SK-N-SH (cell line): ENCODE results near the gene GAGE1. TPM values are rescaled to one million over a fixed set of nuclear protein-coding genes. Genes with fewer than 3 reads are reported as not detected.

Experiments used
- CTCF ChIA-PET: fragments of 300-600, 350-600 bp; formaldehyde crosslinking; extraction: SDS; loops from one replicate; lab custom pipeline; 2021; lab: Yijun Ruan, JAX
- POLR2A ChIA-PET: fragments of 350-600 bp; sonication (Branson Sonifier 250); formaldehyde crosslinking; extraction: SDS; loops from one replicate; lab custom pipeline; 2020; ENCODE audit warnings: antibody characterized with exemption, inconsistent platforms; lab: Yijun Ruan, JAX
- DNase-seq: peaks from one replicate; pipeline ENCODE4 v3.0.0; 2012
- H2AFZ ChIP-seq: fragments of 200-600 bp; sonication (generic); 2 replicates; pipeline ENCODE4 v1.8.1; 2016; ENCODE audit warnings: antibody characterized with exemption, mild to moderate bottlenecking, low read depth
- H3F3A ChIP-seq: fragments of 200-600 bp; sonication (generic); replicated peaks from 2 replicates; pipeline ENCODE3; 2016; ENCODE audit warnings: antibody characterized with exemption, mild to moderate bottlenecking; ENCODE audit not compliant: insufficient read depth
- H3K27ac ChIP-seq, 2 experiments: fragments of 200-500 bp in 1 of 2; fragments of 200-600 bp in 1 of 2; sonication (Bioruptor generic) in 1 of 2; sonication (generic), shearing (Covaris generic) in 1 of 2; 2 replicates each; pipeline versions ENCODE4 v1.5.1 to v1.6.1; 2014 to 2016; ENCODE audit warnings: low read depth in 2 of 2, inconsistent platforms in 1 of 2, low read length in 1 of 2, mild to moderate bottlenecking in 1 of 2, mixed read lengths in 1 of 2
- H3K27me3 ChIP-seq: fragments of 200-600 bp; sonication (generic), shearing (Covaris generic); 2 replicates; pipeline ENCODE4 v1.6.1; 2016; ENCODE audit warnings: mixed run types; ENCODE audit not compliant: insufficient read depth
- H3K36me3 ChIP-seq, 2 experiments: fragments of 200-500 bp in 1 of 2; fragments of 200-600 bp in 1 of 2; sonication (Bioruptor generic) in 1 of 2; sonication (generic) in 1 of 2; replicated peaks in 1 of 2; 2 replicates each; pipeline versions ENCODE3 to v1.5.1; 2014 to 2016; ENCODE audit warnings: low read length in 1 of 2, mild to moderate bottlenecking in 1 of 2; ENCODE audit not compliant: insufficient read depth in 2 of 2, control insufficient read depth in 1 of 2
- H3K4me1 ChIP-seq, 2 experiments: fragments of 200-500 bp in 1 of 2; fragments of 200-600 bp in 1 of 2; sonication (Bioruptor generic) in 1 of 2; sonication (generic), shearing (Covaris generic) in 1 of 2; 2 replicates each; pipeline versions ENCODE4 v1.5.1 to v1.6.1; 2014 to 2016; ENCODE audit warnings: low read depth in 1 of 2, low read length in 1 of 2, mixed run types in 1 of 2; ENCODE audit not compliant: insufficient read depth in 2 of 2, control insufficient read depth in 1 of 2
- H3K4me2 ChIP-seq: fragments of 200-600 bp; sonication (generic), shearing (Covaris generic); 2 replicates; pipeline ENCODE4 v1.6.1; 2017; ENCODE audit warnings: mixed run types
- H3K4me3 ChIP-seq, 2 experiments: fragments of 200-500 bp in 1 of 2; fragments of 200-600 bp in 1 of 2; sonication (Bioruptor generic) in 1 of 2; sonication (generic), shearing (Covaris generic) in 1 of 2; 2 replicates each; pipeline versions ENCODE4 v1.5.1 to v1.8.1; 2014 to 2016; ENCODE audit warnings: low read depth in 2 of 2, inconsistent platforms in 1 of 2, low read length in 1 of 2, mild to moderate bottlenecking in 1 of 2, mixed read lengths in 1 of 2, moderate library complexity in 1 of 2
- H3K79me2 ChIP-seq: fragments of 200-600 bp; sonication (generic); 2 replicates; pipeline ENCODE4 v1.8.1; 2017; ENCODE audit warnings: mild to moderate bottlenecking; ENCODE audit not compliant: insufficient read depth
- H3K9ac ChIP-seq: fragments of 200-600 bp; sonication (generic); 2 replicates; pipeline ENCODE4 v1.6.1; 2017; ENCODE audit warnings: mixed run types
- H3K9me2 ChIP-seq: fragments of 200-600 bp; sonication (generic); 2 replicates; pipeline ENCODE4 v1.6.1; 2017; ENCODE audit warnings: mixed run types
- H3K9me3 ChIP-seq: fragments of 200-600 bp; sonication (generic); 2 replicates; pipeline ENCODE4 v1.6.1; 2017; ENCODE audit warnings: mixed run types, mild to moderate bottlenecking, moderate library complexity
- H4K20me1 ChIP-seq: fragments of 200-600 bp; sonication (generic); 2 replicates; pipeline ENCODE4 v1.6.1; 2017; ENCODE audit warnings: mild to moderate bottlenecking, mixed run types; ENCODE audit not compliant: insufficient read depth
- CHD2 ChIP-seq: fragments of 150-350 bp; IDR thresholded peaks from 2 replicates; pipeline ENCODE4 v1.6.1; 2018; ENCODE audit warnings: low read length; ENCODE audit not compliant: partially characterized antibody
- CTCF ChIP-seq: fragments of 200-600 bp; sonication (generic); IDR thresholded peaks from 2 replicates; pipeline ENCODE4 v1.6.1; 2017; ENCODE audit warnings: antibody characterized with exemption, mild to moderate bottlenecking, moderate library complexity
- FOSL2 ChIP-seq: IDR thresholded peaks from 2 replicates; pipeline ENCODE4 v1.4.0; 2012; ENCODE audit warnings: low read depth, mild to moderate bottlenecking, moderate library complexity, borderline replicate concordance
- FOXM1 ChIP-seq: IDR thresholded peaks from 2 replicates; pipeline ENCODE4 v1.4.0; 2012; ENCODE audit warnings: low read depth, mild to moderate bottlenecking
- MEF2A ChIP-seq: IDR thresholded peaks from 2 replicates; pipeline ENCODE4 v1.4.0; 2012; ENCODE audit warnings: low read depth, borderline replicate concordance
- NRF1 ChIP-seq: IDR thresholded peaks from 2 replicates; pipeline ENCODE4 v1.6.1; 2012; ENCODE audit warnings: low read depth, mild to moderate bottlenecking, low read length
- RAD21 ChIP-seq: IDR thresholded peaks from 2 replicates; pipeline ENCODE4 v1.6.1; 2012; ENCODE audit warnings: mild to moderate bottlenecking, low read length
- RXRA ChIP-seq: IDR thresholded peaks from 2 replicates; pipeline ENCODE4 v1.4.0; 2012; ENCODE audit warnings: low read depth, mild to moderate bottlenecking, borderline replicate concordance
- SMC3 ChIP-seq: IDR thresholded peaks from 2 replicates; pipeline ENCODE4 v1.6.1; 2012; ENCODE audit warnings: low read depth, low read length, improper control_type of control experiment
- WGBS: methylation state at CpG from one replicate; pipeline ENCODE4 v1.1.6; 2017; ENCODE audit warnings: low lambda C conversion rate; 5-methylcytosine and 5-hydroxymethylcytosine counted together
- polyA plus RNA-seq, 3 experiments: library from polyadenylated mRNA; depleted of rRNA; stranded (reverse); fragments of >200 nt; gene quantifications; 2 replicates each; pipeline ENCODE4 v1.2.3, GENCODE V29; 2012

The GAGE1 gene
- polyA plus RNA-seq, 1 of the 3 experiments (the other 2 are of a cell fraction) = not detected

GRCh38 chrX:49618574-49618973 is 19.8 kb downstream of the GAGE1 start:
- Histone ChIP-seq H2AFZ (no peak overlapping the region), H3K4me2 (no peak overlapping the region), H3K79me2 (no peaks in the 10 kb centered on the region), H3K9me2 (no peaks in the 10 kb centered on the region), H3K4me3 (no peak overlapping the region), H3K4me1 (no peaks in the 10 kb centered on the region)
- POLR2A ChIA-PET = no interaction called here
- 2% methylated on average over 2 of the region's 2 CpGs for WGBS
- no peak for TF ChIP-seq FOSL2
- TF ChIP-seq, all 33 proteins: peak for 0
- Histone ChIP-seq H3K9me3 (no peaks in the 10 kb centered on the region), H3F3A (no peaks in the 10 kb centered on the region), H3K27me3 (no peaks in the 10 kb centered on the region; the same call in 1 of the 2 replicates), H3K27ac (no peak overlapping the region), H4K20me1 (no peaks in the 10 kb centered on the region), H3K9ac (no peak overlapping the region), H3K36me3 (no peaks in the 10 kb centered on the region)
- CTCF ChIA-PET = no interaction called here
- no peak for DNase-seq

GRCh38 chrX:49627086-49627777 is 28.4 kb downstream of the GAGE1 start:
- 58% methylated on average over 31 of the region's 33 CpGs for WGBS
- ChIA-PET CTCF (interaction anchor here (0.8 to 1.2 kb wide), 4 partner anchors 10 to 212 kb away, joined by 3 to 5 read pairs (median 4); no protein-coding TSS in a partner anchor), POLR2A (no interaction called here)
- Histone ChIP-seq H3K4me3 (no peak overlapping the region), H3K4me1 (no peaks in the 10 kb centered on the region), H3K9ac (no peak overlapping the region), H4K20me1 (no peaks in the 10 kb centered on the region), H3K79me2 (no peaks in the 10 kb centered on the region), H3K27me3 (no peaks in the 10 kb centered on the region), H3F3A (no peaks in the 10 kb centered on the region), H2AFZ (no peak overlapping the region), H3K4me2 (no peak overlapping the region), H3K9me2 (no peaks in the 10 kb centered on the region), H3K27ac (no peak overlapping the region), H3K9me3 (no peaks in the 10 kb centered on the region), H3K36me3 (no peaks in the 10 kb centered on the region)
- TF ChIP-seq MEF2A (no peak), CHD2 (no peak), RXRA (no peak), SMC3 (no peak), FOXM1 (no peak), CTCF (peak; percentile 35), FOSL2 (no peak), RAD21 (0 out of 2 replicates have a peak, but pooled peaks have one; percentile 10), NRF1 (no peak)
- peak; percentile 52 for DNase-seq
